NCI-H2107 treated with DMSO at 0.1 percent for 48 hours (cell line): Measurements from ENCODE around the gene SNAI1.
"Not testable (repeated sequence)": the region's sequence is repeated elsewhere in the genome, so short reads cannot be mapped to it uniquely, and the experiment has no call there.

Experiments used
- DNase-seq: peaks from one replicate; lab custom pipeline; 2025; ENCODE audit not compliant: unreplicated experiment; lab: John Stamatoyannopoulos, UW

Gene SNAI1

GRCh38 chr20:49982346-49983122 lies at the start of gene SNAI1:
TSS of gene SNAI1 (plus strand) at chr20:49982980. CDS start at chr20:49983060, 80 bp downstream.
- peak; percentile 67 for DNase-seq

- DNase-seq: no peak
These were observed 47.0 kb upstream of the SNAI1 start for GRCh38 chr20:49935746-49936152.

- DNase-seq: peak; percentile 81
These were observed 46.4 kb upstream of the SNAI1 start, which contains the start of gene RNF114 for GRCh38 chr20:49936153-49937026. TSS of gene RNF114 (plus strand) at chr20:49936397. CDS start at chr20:49936413, 16 bp downstream.

GRCh38 chr20:49937027-49937929 lies 45.5 kb upstream of the SNAI1 start:
- DNase-seq: no peak

DNA sequence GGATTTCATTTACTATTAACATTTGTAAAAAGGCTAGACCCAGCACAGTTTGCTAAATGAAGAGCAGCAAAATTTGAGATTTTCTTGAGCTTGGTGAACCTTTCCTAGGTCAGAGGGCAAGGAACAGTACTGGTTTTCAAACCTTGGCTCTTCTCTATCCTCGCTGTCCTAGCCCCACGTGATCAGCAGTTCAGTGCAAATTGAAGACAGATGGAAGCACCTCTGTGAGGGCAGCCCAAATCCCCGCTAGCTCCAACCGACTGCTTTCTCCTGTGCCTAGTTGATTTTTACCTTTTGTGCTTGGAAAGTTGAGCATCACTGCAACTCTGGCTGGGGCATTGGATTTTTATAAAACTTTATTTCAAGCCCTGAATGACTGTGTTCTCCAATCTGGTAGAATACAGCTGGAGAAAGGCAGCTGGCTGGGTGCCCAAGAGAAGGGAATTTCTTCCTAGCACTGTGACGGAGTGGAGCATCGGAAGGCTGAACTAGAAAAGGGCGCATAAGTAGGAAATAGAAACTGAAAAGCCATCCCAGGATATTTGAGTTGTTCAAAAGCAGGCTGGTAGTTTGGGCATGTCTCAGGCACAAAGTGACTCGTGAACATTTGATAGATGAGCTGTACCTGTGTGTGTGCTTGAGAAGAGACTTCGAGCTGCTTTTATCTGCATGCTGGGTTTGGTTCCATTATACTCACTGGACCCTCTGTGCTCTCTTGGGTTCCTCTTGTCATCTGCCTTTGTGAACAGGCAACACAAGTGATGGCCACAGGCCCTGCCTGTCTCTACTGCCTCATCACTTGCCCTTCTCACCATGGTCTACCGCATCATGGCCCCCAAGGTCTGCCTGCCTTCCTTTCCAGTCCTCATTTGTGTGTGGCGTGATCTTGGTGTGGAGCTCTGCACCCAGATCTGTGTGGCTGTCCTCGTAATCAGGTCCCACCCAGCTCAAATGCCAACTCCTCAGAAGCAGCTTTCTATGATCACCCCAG lies 44.3 kb upstream of the SNAI1 start:
- no peak for DNase-seq

DNA sequence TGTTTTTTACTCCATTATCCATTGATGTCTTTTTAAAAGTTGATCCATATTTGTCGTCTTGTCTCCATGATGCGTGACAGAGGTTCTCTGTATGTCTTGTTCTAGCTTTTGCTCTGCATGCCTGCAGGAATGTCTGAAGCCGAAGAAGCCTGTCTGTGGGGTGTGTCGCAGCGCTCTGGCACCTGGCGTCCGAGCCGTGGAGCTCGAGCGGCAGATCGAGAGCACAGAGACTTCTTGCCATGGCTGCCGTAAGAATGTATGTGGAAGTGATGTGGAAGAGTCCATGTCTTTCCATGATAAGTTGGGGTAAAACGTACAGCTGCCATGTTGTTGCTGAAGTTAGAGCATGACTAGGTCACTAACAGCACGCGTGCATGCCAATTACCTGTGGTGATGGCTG lies 41.3 kb upstream of the SNAI1 start:
- DNase-seq: no peak

GRCh38 chr20:49942303-49942702 lies 40.5 kb upstream of the SNAI1 start:
- DNase-seq: no peak

- DNase-seq: no peak
These were observed 39.8 kb upstream of the SNAI1 start for GRCh38 chr20:49942942-49943341.

DNA sequence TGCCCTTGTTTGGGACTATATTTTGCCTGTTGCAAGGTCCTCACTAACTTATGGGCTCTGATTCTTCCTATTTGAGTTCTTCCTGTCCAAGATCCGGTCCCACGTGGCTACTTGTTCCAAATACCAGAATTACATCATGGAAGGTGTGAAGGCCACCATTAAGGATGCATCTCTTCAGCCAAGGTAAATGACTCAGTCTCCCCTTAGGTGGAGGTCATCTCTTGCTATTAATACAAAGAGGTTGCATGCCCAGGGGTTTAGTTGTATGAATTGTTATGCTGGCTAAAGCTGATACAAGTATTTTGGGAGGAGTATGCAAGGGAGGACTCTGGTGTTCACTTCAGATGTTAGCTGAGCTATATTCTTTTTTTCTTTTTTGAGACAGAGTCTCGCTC lies 37.5 kb upstream of the SNAI1 start:
- DNase-seq: no peak

DNA sequence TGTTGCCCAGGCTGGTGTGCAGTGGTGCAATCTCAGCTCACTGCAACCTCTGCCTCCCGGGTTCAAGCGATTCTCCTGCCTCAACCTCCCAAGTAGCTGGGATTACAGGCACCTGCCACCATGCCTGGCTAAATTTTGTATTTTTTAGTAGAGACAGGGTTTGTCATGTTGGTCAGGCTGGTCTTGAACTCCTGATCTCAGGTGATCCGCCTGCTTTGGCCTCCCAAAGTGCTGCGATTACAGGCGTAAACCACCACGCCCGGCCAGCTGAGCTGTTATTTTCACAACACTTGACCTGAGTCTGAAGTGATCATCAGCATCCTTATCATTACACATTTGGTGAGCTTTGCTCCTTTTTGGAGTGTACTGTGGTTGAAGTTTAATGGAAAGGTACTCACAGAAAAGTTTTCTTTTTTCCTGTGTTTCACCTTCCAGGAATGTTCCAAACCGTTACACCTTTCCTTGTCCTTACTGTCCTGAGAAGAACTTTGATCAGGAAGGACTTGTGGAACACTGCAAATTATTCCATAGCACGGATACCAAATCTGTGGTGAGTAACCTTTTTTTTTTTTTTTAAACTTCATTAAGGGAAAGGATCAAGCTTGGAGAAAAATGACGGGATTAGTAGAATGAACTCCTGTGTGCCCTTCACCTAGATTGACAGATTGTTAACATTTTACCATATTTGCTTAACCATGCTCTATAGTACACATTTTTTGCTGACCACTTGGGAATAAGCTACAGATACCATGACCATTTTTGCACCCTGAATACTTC lies 36.9 kb upstream of the SNAI1 start:
- no peak for DNase-seq

DNA sequence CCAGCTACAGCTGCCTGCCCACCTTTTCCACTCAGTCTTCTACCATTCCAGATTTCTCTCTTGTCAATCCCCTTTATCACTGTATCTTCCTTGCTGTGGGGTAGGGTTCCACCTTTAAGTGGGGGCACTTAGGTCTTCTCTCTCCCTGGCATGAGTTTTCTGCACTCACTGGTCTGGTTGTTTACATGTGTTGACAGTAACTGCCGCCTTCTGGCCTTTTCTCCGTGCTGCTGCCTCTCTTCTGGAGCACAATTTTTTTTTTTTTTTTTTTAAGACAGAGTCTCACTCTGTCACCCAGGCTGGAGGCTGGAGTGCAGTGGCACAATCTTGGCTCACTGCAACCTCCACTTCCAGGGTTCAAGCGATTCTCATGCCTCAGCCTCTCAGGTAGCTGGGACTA lies 34.6 kb upstream of the SNAI1 start:
- no peak for DNase-seq

DNA sequence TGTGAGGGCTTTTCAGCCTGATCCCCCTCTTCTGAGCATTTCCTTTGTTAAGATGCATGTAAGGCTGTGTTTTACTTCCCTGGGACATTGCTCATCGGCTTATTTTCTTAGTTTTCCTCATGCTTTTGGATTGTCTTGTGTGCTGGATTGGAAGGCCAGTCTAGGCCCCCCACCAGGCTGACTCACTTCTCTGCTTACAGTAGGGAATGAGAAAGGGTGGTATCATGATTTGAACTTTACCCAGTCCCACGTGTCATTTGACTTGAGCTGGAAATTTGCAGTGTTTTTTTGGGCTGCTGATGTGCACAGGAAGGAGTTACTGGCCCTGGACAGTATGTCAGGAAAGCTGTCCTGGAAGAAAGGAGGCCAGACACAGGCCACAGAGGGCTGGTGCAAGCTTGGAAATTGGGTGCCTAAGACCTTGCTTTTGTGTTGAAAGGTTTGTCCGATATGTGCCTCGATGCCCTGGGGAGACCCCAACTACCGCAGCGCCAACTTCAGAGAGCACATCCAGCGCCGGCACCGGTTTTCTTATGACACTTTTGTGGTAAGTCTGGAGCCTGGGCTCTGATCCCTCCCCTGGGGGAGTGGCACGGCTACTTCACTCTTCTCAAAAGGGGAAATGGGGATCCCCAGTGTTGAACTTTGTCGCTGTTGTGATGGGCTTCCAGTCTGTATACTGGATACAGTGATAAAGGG lies 33.8 kb upstream of the SNAI1 start:
- no peak for DNase-seq

DNA sequence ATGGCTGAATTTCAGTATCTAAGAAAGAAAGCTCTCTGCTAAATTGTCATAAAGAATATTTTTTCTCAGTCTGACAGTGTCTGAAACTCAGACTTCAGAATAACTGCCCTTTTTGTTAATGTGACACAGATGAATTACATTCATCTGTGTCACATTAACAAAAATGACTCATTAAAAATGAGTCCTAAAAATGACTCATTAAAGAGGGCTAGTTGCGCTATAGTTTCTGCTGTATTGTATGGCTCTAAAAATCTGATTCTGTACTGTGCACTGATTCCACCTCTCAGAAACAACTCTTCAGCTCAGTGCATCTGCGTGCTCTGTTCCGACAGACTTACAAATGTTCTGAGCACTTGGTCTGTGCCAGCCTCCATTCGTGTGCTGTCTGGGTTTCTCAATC lies 31.6 kb upstream of the SNAI1 start:
- DNase-seq: no peak

GRCh38 chr20:49955167-49955566 lies 27.6 kb upstream of the SNAI1 start:
- DNase-seq: no peak

DNA sequence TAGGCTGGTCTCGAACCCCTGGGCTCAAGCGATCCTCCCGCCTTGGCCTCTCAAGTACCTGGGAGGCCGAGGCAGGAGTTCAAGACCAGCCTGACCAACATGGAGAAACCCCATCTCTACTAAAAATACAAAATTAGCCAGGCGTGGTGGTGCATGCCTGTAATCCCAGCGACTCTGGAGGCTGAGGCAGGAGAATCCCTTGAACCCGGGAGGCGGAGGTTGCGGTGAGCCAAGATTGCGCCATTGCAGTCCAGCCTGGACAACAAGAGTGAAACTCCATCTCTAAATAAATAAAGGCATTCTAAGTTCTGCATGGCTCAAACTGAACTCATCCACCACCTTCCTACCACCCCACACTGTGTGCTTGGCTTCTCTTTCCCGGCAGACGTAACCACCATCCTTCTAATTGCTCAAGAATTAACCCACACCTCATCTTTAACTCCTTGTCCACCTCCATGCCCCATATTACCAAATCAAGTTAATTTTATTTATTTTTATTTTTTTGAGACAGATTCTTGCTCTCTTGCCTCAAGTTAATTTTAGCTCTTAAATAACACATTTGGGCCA lies 26.9 kb upstream of the SNAI1 start:
- not testable (repeated sequence) for DNase-seq

GRCh38 chr20:49956689-49957088 lies 26.1 kb upstream of the SNAI1 start:
- no peak for DNase-seq

DNA sequence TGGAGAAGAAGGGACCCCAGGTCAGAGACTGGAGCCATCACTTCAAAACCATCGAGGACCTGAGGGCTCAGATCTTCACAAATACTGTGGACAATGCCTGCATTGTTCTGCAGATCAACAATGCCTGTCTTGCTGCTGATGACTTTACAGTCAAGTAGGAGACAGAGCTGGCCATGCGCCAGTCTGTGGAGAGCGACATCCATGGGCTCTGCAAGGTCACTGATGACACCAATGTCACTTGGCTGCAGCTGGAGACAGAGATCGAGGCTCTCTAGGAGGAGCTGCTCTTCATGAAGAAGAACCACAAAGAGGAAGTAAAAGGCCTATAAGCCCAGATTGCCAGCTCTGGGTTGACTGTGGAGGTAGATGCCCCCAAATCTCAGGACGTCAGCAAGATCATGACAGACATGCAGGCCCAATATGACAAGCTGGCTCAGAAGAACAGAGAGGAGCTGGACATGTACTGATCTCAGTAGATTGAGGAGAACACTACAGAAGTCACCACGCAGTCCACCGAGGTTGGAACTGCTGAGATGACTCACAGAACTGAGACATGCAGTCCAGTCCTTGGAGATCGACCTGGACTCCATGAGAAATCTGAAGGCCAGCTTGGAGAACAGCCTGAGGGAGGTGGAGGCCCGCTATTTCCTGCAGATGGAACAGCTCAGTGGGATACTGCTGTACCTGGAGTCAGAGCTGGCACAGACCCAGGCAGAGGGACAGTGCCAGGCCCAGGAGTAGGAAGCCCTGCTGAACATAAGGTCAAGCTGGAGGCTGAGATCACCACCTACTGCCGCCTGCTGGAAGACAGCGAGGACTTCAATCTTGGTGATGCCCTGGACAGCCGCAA lies 25.5 kb upstream of the SNAI1 start:
- not testable (repeated sequence) for DNase-seq
